HepG2 (cell line): ENCODE measurements around the gene GPR152.

Experiments
- ATF2 ChIP-seq: sonication (generic); formaldehyde crosslinking; IDR thresholded peaks from 2 replicates; pipeline ENCODE4 v1.4.0; 2020; ENCODE audit warnings: missing genetic modification reagents
- CTCF ChIP-seq: sonication (generic); formaldehyde crosslinking; IDR thresholded peaks from 2 replicates; pipeline ENCODE4 v1.5.0; 2020; ENCODE audit warnings: mild to moderate bottlenecking, missing genetic modification reagents, moderate library complexity
- MED13 ChIP-seq: sonication (generic); formaldehyde crosslinking; IDR thresholded peaks from 2 replicates; pipeline ENCODE4 v1.5.0; 2020; ENCODE audit warnings: missing genetic modification reagents
- SRSF4 ChIP-seq: fragments of 200-400 bp; formaldehyde crosslinking; IDR thresholded peaks from one replicate; pipeline ENCODE4 v1.6.1; 2018; ENCODE audit warnings: mild to moderate bottlenecking, low read depth, low read length, moderate library complexity; ENCODE audit not compliant: poor library complexity, severe bottlenecking
- ZBTB37 ChIP-seq: sonication (generic); formaldehyde crosslinking; IDR thresholded peaks from 2 replicates; pipeline ENCODE4 v1.4.0; 2020; ENCODE audit warnings: mild to moderate bottlenecking, missing genetic modification reagents
- ZNF124 ChIP-seq: sonication (generic); formaldehyde crosslinking; IDR thresholded peaks from 2 replicates; pipeline ENCODE4 v1.4.0; 2020; ENCODE audit warnings: missing genetic modification reagents
- ZNF431 ChIP-seq: sonication (generic); formaldehyde crosslinking; IDR thresholded peaks from 2 replicates; pipeline ENCODE4 v1.9.0; 2022; ENCODE audit warnings: missing genetic modification reagents, low read depth, mild to moderate bottlenecking, borderline replicate concordance

GRCh38 chr11:67457453-67457852 is 4.9 kb upstream of the GPR152 start:
- TF ChIP-seq ZNF431 (CRISPR knock-in tag) (no peak), MED13 (no peak), ZNF124 (CRISPR knock-in tag) (no peak), CTCF (CRISPR knock-in tag) (no peak), ZBTB37 (no peak), SRSF4 (no peak), ATF2 (CRISPR knock-in tag) (no peak)
